ENCODE measurements around the gene GRIK5.

GRCh38 chr19:42032431-42032830 lies 37.6 kb downstream of the GRIK5 start:
- TF ChIP-seq CTCF (IDR thresholded peaks at IDR 0.05; ENCODE audit: low read length) (no peak), EZH2 (IDR thresholded peaks at IDR 0.05; ENCODE audit: borderline replicate concordance, low read length) (no peak)

Measured in OCI-LY1 (cell line).